ENCODE measurements around the gene HCAR2.
"Not testable (repeated sequence)": the region's sequence is repeated elsewhere in the genome, so short reads cannot be mapped to it uniquely, and the experiment has no call there.

Gene HCAR2

DNA sequence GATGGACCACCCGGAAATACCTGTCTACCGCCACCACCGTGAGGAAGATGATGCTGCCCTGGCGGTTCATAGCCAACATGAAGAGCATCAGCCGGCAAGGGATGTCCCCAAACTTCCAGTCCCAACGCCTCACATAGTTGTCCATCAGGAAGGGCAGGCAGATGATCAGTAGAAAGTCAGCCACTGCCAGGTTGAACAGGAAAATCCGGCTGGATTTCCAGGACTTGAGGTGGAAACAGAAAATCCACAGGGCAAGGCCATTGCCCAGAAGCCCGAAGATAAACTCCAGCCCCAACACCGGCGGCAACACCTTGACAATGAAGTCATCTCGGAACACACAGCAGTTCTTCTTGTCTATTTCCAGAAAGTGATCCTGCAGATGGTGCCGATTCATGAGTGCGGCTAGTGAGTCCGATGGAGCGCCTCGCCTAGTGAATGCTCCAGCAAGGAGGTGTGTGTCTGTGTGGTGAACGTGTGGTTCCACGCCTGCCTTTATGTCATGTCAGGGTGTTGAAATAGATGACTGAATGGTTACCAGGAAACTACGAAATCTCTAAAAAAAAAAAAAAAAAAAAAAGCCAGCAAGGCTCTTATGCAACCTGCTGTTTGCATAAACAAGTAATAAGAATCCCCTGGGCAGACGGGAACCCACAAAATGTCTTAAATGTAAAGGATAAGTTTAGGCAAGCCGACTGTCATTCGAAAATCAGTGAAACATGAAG lies at the start of gene HCAR2:
TSS of gene HCAR2 (minus strand) at position 468 of the 722 bp plus-strand sequence. CDS start at position 394, 74 bp downstream.
- not testable (repeated sequence) for DNase-seq (ENCODE audit: low read depth)

DNA sequence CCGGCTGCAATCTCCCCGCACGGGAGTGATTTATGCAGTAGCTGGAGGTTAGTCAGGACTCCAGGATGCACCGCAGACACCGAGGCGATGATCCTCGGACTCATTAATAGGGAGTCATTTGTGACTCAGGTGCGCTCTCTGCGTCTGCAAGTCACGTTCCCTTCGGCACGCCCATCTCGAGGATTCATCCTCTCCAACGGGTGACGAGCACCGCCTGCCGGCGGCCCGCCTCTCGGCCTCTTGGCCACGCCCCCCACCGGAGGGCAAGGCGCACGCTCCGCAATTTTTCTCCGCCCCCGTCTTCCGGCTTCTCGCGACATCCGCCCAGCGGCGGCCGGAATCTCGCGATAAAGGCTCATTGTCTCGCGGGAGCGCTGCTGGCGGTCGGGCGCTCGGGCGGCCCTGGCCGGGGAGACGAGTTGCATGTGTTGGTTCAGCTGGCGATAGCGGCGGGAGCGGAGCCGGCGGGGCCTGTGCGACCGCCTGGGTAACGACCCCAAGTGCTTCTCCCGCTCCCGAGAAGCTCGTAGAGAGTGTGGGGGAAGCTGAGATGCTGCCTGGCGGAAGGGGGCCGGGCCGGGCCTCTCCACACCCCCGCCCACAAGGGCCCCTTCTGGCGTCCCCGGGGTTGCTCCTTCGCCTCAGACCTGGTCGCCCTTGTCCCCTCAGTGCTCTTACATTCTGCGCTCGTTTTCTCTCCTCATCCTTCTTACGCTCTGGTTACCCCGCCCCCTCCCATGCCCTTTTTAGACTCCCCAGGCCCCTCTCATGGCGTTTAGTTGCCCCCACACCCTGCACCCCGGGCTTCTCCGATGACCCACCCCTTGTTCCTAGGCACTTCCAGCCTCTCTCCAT lies 49.5 kb upstream of the HCAR2 start, which contains the start of gene DENR:
TSS of gene DENR (plus strand) at position 361 of the 855 bp plus-strand sequence. CDS start 878 bp downstream, outside the sequence.
- peak; percentile 99 for DNase-seq (ENCODE audit: low read depth)

- DNase-seq (ENCODE audit: low read depth): not testable (repeated sequence)
These were observed 47.8 kb upstream of the HCAR2 start for GRCh38 chr12:122750781-122751515.

DNA sequence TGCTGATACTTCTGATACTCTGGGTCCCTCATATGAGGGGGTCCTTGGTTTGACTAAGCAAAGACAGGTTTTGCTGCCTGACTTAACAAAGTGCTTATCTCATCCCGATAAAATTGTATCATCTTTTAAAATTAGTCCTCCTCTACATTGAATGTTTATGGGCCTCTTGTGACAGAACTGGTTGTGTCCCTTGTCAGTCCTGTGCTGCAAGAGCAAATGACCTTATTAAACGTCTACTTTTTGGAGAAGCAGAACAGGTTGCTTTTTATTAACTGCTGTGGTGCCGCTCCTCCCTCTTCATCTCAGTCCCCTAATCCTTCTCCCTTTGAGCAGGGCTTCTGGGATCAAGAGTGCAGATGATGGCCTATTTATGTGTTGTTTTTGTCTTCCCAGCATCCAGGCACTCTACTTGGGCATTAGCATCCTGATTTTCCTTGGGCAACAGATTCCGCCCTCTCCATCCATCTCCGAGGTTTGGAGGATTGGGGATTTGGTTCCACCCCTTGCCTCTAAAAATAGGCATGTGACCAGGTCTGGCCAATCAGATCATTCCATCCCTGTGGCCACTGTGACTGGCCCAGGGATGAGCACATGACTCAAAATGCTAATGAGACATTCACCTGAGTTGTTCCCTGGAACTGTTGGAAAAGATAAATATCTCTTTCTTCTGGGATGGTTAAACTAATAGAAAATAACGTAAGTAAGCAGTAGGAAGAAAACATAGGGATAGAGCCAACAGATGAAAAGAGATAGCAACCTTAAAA lies 46.6 kb upstream of the HCAR2 start:
- no peak for DNase-seq (ENCODE audit: low read depth)

GRCh38 chr12:122747224-122748135 lies 44.3 kb upstream of the HCAR2 start:
- DNase-seq (ENCODE audit: low read depth): no peak

DNA sequence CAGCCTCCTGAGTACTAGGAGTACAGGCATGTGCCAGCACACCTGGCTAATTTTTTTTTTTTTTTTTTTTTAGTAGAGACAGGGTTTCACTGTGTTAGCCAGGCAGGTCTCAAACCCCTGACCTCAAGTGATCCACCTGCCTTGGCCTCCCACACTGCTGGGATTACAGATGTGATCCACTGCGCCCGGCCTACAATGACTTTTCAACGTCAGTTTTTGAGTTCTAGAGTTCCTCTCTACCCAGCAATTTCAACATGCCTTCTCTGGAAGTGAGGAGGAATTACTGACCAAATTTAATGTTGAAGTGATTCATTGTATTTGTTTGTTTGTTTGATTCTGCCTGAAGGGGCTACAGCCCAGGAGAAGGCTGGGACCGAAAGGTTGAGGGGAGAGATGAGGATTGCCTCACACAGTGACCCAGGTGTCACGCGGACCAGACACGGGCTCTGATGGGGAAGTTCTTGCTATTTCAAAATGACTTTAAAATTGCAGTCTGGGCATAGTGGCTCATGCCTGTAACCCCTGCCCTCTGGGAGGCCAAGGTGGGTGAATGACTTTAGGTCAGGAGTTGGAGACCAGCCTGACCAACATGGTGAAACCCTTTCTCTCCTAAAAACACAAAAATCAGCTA lies 40.9 kb upstream of the HCAR2 start:
- DNase-seq (ENCODE audit: low read depth): no peak

- DNase-seq (ENCODE audit: low read depth): no peak
These were observed 37.2 kb upstream of the HCAR2 start for GRCh38 chr12:122740351-122740750.

GRCh38 chr12:122738571-122738970 lies 35.4 kb upstream of the HCAR2 start:
- DNase-seq (ENCODE audit: low read depth): no peak

DNA sequence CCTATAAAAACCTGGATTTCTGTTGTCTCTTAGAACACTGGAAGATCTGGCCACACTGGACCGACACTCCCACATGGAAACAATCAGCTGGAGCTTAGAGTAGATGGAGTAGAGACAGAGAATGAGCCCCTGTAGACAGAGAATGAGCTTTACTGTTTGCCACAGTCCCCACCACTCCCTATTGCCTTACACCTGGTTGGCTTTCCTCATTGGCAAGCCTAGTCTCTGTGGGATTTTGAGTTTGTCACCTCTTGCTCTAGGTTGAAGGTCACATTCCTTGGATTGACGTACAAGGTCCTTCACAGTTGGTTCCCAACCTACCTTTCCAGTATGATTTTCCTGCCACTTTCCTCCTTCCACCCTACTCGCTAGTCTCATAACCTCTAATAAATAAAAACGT lies 29.5 kb upstream of the HCAR2 start:
- no peak for DNase-seq (ENCODE audit: low read depth)

DNA sequence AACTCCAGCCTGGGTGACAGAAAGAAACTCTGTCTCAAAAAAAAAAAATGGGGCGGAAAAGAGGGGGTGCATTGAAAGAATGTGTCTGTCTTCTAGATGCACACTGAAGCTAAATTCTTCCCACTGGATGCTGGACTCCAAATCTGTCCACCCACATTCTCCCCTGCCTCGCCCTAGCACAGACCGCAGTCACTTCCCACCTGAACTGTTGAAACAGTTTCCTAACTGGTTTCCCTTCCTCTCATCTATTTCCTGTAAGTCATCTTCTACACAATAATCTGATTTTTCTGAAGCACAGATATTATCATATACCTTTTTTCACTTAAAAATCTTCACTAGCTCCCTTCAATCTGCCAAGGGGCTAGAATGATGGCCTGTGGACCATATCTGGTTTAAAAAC lies 29.0 kb upstream of the HCAR2 start:
- no peak for DNase-seq (ENCODE audit: low read depth)

DNA sequence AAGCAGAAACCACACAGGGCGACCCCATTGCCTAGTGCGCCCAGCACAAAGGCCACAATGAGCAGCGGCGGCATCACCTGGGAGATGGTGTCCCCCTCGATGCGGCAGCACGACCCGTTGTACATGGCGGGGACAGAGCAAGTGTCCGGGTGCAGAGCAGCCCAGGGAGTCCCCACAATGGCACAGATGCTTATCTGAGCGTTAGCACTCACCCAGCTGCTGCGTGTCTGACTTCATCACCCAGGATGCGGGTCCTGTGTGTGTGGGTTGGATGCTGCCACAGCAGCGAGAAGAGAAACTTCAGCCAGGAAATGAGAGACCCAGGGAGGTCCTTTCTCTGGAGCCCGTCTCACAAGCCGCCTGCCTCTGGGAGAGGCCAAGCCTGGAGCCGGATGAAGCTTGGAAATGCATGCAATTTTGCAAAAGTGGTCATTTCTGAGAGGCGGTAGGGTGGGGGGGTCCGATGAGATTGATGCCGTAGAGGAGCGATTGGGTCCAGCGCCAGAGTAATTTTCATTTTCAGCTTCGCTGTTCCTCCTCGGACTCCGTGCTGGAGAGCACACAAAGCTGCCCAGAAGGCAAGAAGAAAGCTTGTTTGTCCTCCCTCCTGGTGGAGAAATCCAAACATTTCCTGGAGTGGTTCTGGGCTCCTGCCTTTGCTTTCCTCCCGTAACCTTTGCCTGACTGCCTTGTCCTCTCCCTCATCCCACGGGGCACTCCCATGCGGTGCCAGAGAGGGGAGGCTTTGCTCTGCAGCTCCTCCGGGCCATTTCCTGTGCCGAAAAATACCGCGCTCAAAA lies 27.3 kb upstream of the HCAR2 start, which contains the start of gene HCAR1:
TSS of gene HCAR1 (minus strand) at position 630 of the 800 bp plus-strand sequence. CDS start at position 125, 505 bp downstream.
- no peak for DNase-seq (ENCODE audit: low read depth)

GRCh38 chr12:122729583-122730214 lies 26.5 kb upstream of the HCAR2 start:
- no peak for DNase-seq (ENCODE audit: low read depth)

DNA sequence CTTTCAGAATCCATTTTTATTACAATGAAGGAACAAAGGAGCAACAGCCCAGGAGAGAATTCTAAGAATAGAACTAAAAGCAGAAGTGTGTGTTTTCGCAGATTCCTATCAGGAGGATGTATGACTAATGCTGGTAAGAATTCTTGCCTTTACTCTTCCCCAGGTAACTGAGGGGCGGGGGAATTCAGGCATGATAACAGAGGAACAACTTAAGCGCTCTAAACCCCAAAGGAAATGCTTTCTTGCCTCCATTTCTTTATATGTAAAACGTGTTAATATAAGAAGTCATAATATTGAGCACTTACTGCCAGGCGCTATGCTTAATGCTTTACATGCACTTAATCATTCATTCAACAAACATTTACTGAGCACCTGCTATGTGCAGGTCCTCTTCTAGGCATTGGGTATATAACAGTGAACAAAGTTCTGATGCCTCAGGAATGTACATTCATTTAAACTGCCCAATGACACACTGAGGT lies 23.0 kb upstream of the HCAR2 start:
- DNase-seq (ENCODE audit: low read depth): no peak

GRCh38 chr12:122725452-122726079 lies 22.4 kb upstream of the HCAR2 start:
- DNase-seq (ENCODE audit: low read depth): no peak

DNA sequence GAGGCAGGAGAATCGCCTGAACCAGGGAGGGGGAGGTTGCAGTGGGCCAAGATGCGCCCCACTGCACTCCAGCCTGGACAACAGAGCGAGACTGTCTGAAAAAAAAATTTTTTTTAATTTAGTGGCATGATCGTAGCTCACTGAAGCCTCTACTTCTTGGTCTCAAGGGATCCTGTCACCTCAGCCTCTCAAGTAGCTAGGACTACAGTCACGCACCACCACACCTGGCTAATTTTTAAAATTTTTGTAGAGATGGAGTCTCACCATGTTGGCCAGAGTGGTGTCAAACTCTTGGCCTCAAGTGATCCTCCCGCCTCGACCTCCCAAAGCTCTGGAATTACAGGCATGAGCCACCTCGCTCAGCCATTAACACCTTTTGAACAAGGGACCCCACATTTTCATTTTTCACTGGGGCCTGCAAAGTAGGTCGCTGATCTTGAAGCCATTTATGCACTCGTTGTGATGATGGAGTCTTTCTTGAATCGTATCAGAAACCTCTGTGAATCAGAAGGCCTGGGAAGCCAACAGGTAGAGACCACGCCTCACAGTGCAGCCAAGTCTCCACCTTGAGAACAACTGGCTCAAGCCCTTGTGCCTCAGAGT lies 21.6 kb upstream of the HCAR2 start:
- DNase-seq (ENCODE audit: low read depth): no peak

DNA sequence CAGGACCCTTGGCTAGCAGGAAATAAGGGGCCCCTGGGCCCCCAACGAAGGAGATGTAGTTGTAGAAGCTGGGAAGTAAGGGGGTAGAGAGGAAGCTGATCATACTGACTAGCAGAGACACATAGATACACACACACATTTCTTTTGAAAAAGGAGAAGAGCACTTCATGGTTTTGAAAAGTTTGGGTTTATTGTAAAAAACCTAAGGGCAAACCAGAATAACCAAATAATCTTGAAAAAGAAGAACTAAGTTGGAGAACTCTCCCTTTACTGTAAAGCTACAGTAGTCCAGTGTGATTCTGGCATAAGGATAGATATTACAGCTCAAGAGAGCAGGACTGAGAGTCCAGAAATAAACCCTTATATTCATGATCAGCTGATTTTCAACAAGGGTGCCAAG lies 19.2 kb upstream of the HCAR2 start:
- DNase-seq (ENCODE audit: low read depth): no peak

DNA sequence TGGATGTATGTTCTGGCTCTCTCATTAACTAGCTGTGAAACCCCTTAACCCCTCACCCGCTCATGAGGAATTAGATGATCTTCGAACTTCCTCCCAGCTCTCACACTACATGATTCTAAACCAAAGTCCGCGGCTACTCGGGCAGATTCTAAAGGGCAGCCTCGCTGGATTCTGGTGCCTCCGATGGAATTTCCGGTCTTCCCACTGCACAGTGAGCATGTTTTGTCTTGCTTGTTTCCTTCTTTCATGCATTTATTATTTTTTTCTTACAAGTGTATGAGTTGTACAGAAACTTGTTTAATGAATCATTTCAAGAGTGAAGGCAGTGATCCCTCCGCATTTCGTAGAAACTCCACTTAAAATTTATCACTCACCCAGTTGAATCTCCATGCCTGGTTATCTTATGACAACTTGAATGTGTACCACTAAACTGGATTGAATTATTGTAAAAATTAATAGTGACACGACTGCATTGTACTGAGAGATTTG lies 17.9 kb upstream of the HCAR2 start:
- no peak for DNase-seq (ENCODE audit: low read depth)

Data from activated T-helper 9 cell treated with anti-CD3 and anti-CD28 coated beads, Interleukin-2, amount 50 U/mL, for 16 hours (primary cell).